ENCODE results near the gene PDF. TPM values are rescaled to one million over a fixed set of nuclear protein-coding genes. Genes with fewer than 3 reads are reported as not detected.

PDF gene
- total and polyA plus RNA-seq, 4 donors, result 16.8 to 31.3 (median 23.1) TPM

GRCh38 chr16:69368866-69369265 is 38.5 kb upstream of the PDF start:
- H3K4me1 ChIP-seq (ENCODE audit: control insufficient read depth in 4 of 4, insufficient read depth in 4 of 4, low read length in 3 of 4), result peaks cover 0 to 13% (median 10%) of the 10 kb centered on the region in 4 donors
- no peaks in the 10 kb centered on the region for H3K27me3 ChIP-seq (ENCODE audit: control insufficient read depth in 4 of 4, insufficient read depth in 4 of 4, low read length in 3 of 4)
- H3K4me3 ChIP-seq (ENCODE audit: low read depth in 1 of 3, low read length in 3 of 3), result no peak overlapping the region
- H3K27ac ChIP-seq (ENCODE audit: low read depth in 1 of 2, low read length in 2 of 2), result no peak overlapping the region
- no peak for DNase-seq (ENCODE audit: low spot score)
- WGBS, result 98% methylated on average over 4 of the region's 4 CpGs
- no peak overlapping the region for H3K9ac ChIP-seq (ENCODE audit: low read depth in 1 of 2, low read length in 2 of 2)
- no peaks in the 10 kb centered on the region for H3K9me3 ChIP-seq (ENCODE audit: control insufficient read depth in 4 of 4, low read length in 3 of 4)
- TF ChIP-seq ZBTB33 (IDR thresholded peaks at IDR 0.05) (no peak), TAF1 (conservative IDR thresholded peaks at IDR 0.05) (no peak), JUND (IDR thresholded peaks at IDR 0.05) (no peak), RAD21 (IDR thresholded peaks at IDR 0.05) (no peak), GABPA (IDR thresholded peaks at IDR 0.05 in 1 of 2, conservative IDR thresholded peaks at IDR 0.05 in 1 of 2) (no peak), HNF4A (conservative IDR thresholded peaks at IDR 0.05) (no peak), FOXA1 (IDR thresholded peaks at IDR 0.05) (no peak), YY1 (IDR thresholded peaks at IDR 0.05) (no peak), HNF4G (IDR thresholded peaks at IDR 0.05) (no peak)
- TF ChIP-seq, protein P1, sequence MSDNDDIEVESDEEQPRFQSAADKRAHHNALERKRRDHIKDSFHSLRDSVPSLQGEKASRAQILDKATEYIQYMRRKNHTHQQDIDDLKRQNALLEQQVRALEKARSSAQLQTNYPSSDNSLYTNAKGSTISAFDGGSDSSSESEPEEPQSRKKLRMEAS (IDR thresholded peaks at IDR 0.05), result no peak
- TF ChIP-seq, protein P2, sequence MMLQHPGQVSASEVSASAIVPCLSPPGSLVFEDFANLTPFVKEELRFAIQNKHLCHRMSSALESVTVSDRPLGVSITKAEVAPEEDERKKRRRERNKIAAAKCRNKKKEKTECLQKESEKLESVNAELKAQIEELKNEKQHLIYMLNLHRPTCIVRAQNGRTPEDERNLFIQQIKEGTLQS (IDR thresholded peaks at IDR 0.05), result no peak
- TF ChIP-seq, protein P3, sequence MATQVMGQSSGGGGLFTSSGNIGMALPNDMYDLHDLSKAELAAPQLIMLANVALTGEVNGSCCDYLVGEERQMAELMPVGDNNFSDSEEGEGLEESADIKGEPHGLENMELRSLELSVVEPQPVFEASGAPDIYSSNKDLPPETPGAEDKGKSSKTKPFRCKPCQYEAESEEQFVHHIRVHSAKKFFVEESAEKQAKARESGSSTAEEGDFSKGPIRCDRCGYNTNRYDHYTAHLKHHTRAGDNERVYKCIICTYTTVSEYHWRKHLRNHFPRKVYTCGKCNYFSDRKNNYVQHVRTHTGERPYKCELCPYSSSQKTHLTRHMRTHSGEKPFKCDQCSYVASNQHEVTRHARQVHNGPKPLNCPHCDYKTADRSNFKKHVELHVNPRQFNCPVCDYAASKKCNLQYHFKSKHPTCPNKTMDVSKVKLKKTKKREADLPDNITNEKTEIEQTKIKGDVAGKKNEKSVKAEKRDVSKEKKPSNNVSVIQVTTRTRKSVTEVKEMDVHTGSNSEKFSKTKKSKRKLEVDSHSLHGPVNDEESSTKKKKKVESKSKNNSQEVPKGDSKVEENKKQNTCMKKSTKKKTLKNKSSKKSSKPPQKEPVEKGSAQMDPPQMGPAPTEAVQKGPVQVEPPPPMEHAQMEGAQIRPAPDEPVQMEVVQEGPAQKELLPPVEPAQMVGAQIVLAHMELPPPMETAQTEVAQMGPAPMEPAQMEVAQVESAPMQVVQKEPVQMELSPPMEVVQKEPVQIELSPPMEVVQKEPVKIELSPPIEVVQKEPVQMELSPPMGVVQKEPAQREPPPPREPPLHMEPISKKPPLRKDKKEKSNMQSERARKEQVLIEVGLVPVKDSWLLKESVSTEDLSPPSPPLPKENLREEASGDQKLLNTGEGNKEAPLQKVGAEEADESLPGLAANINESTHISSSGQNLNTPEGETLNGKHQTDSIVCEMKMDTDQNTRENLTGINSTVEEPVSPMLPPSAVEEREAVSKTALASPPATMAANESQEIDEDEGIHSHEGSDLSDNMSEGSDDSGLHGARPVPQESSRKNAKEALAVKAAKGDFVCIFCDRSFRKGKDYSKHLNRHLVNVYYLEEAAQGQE (IDR thresholded peaks at IDR 0.05), result no peak
- H3K36me3 ChIP-seq (ENCODE audit: control insufficient read depth in 4 of 4, insufficient read depth in 3 of 4, low read depth in 1 of 4, low read length in 3 of 4), result peaks cover 10 to 55% (median 47%) of the 10 kb centered on the region in 4 donors

DNA sequence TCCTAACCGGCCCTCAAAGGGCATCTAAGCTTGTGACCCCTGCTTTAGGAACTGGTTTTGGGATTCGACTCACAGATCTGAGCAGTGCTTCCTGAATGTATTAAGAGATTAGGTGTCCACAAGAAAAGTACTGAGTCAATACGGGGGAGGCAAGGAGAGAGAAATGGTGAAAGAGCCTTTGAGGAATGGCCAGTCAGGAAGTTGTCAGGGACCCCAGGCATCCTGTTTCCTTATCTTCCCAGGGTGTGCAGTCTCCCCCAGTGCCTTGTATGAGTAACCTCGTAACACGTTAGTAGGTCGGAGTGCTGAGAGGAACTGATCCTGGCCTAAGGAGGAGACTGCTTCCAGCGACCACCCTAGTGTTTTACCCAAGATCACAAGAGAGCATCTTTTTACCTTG is 37.6 kb upstream of the PDF start:
- WGBS, result 81% methylated on average over 7 of the region's 7 CpGs
- Histone ChIP-seq H3K9ac (ENCODE audit: low read depth in 1 of 2, low read length in 2 of 2) (no peak overlapping the region), H3K4me3 (ENCODE audit: low read depth in 1 of 3, low read length in 3 of 3) (no peak overlapping the region), H3K36me3 (ENCODE audit: control insufficient read depth in 4 of 4, insufficient read depth in 3 of 4, low read depth in 1 of 4, low read length in 3 of 4) (peaks cover 10 to 55% (median 49%) of the 10 kb centered on the region in 4 donors), H3K27me3 (ENCODE audit: control insufficient read depth in 4 of 4, insufficient read depth in 4 of 4, low read length in 3 of 4) (no peaks in the 10 kb centered on the region), H3K4me1 (ENCODE audit: control insufficient read depth in 4 of 4, insufficient read depth in 4 of 4, low read length in 3 of 4) (peaks cover 0 to 4% (median 3%) of the 10 kb centered on the region in 4 donors), H3K27ac (ENCODE audit: low read depth in 1 of 2, low read length in 2 of 2) (no peak overlapping the region), H3K9me3 (ENCODE audit: control insufficient read depth in 4 of 4, low read length in 3 of 4) (no peaks in the 10 kb centered on the region)
- no peak for DNase-seq (ENCODE audit: low spot score)
- TF ChIP-seq YY1 (IDR thresholded peaks at IDR 0.05), result no peak
- TF ChIP-seq, protein P1 (IDR thresholded peaks at IDR 0.05), result no peak
- no peak for TF ChIP-seq FOXA2 (IDR thresholded peaks at IDR 0.05)
- TF ChIP-seq EGR1 (IDR thresholded peaks at IDR 0.05; ENCODE audit: low read depth in 2 of 2), result no peak
- TF ChIP-seq, protein P2 (IDR thresholded peaks at IDR 0.05), result no peak
- no peak for TF ChIP-seq FOXA1 (IDR thresholded peaks at IDR 0.05)
- TF ChIP-seq, protein P3 (IDR thresholded peaks at IDR 0.05), result no peak
- TF ChIP-seq HNF4A (conservative IDR thresholded peaks at IDR 0.05), result no peak

Measured in liver (tissue), 9 donors.